Measurements from ENCODE around the gene AFF1. TPM values are rescaled to one million over a fixed set of nuclear protein-coding genes. Genes with fewer than 3 reads are reported as not detected.

The AFF1 gene
- total RNA-seq, 1 donor from 2014 or later: 99.9 TPM

DNA sequence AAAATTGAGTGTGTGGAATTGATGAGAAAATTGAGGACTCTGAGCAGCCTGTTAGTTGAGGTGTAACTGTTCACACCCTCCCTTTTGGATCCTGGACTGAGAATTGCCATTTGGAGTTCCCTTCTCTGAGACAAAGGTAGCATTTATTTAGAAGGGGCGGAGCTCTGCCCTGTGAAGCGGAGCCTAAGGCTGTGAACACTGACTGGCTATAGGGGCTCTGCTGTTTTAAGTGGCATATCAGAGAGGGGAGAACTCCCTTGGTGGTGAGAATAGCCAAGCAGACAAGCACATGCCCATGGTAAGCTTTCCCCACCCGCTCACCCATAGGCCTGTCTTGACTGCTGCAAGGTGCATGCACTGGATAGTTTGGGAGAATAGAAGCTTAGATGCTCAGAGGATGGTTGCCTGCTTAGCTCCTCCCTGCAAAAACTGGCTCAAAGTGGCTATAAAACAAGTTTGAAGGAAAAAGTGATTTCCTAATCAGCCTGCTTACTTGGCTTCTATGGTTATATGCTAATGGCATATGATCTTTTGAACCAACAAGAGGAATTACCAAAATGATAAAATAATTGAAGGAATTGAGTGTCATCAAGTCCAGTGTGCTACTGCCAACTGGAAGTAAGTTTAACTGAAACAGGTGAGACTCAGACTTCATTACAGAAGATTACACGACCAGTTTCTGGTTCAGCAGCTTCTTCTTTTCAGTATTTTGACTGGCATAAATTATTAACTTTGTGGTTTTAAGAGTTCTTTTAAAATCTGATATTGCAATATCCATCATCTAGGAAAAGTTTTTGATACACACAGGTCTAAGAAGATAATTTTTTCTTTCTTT lies 108.4 kb downstream of the AFF1 start:
- DNase-seq (ENCODE audit: extremely low spot score in 2 of 2): no peak
- Histone ChIP-seq H3K27ac (peak overlapping the region; percentile 84), H3K9me3 (no peaks in the 10 kb centered on the region), H3K4me3 (no peak overlapping the region), H3K36me3 (peaks cover 0 to 13% of the 10 kb centered on the region in 2 donors), H3K4me1 (peaks cover 87% of the 10 kb centered on the region), H3K27me3 (no peaks in the 10 kb centered on the region)
- TF ChIP-seq, protein P1, sequence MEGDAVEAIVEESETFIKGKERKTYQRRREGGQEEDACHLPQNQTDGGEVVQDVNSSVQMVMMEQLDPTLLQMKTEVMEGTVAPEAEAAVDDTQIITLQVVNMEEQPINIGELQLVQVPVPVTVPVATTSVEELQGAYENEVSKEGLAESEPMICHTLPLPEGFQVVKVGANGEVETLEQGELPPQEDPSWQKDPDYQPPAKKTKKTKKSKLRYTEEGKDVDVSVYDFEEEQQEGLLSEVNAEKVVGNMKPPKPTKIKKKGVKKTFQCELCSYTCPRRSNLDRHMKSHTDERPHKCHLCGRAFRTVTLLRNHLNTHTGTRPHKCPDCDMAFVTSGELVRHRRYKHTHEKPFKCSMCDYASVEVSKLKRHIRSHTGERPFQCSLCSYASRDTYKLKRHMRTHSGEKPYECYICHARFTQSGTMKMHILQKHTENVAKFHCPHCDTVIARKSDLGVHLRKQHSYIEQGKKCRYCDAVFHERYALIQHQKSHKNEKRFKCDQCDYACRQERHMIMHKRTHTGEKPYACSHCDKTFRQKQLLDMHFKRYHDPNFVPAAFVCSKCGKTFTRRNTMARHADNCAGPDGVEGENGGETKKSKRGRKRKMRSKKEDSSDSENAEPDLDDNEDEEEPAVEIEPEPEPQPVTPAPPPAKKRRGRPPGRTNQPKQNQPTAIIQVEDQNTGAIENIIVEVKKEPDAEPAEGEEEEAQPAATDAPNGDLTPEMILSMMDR (IDR thresholded peaks at IDR 0.05): no peak
- TF ChIP-seq POLR2A (IDR thresholded peaks at IDR 0.05) (no peak), POLR2AphosphoS5 (IDR thresholded peaks at IDR 0.05; ENCODE audit: insufficient read depth in 1 of 2, low read depth in 1 of 2) (no peak)
- intact Hi-C loops (cut with DNase I): loop anchor here (5.0 kb wide), 1 partner anchor 36 kb away; no protein-coding TSS in a partner anchor

GRCh38 chr4:87044511-87045233 lies 109.9 kb downstream of the AFF1 start:
- Histone ChIP-seq H3K9me3 (no peaks in the 10 kb centered on the region), H3K4me3 (peak overlapping the region in 1 of 2 donors; percentile 23), H3K4me1 (peaks cover 75% of the 10 kb centered on the region), H3K27ac (peak overlapping the region; percentile 84), H3K36me3 (peaks cover 0 to 13% of the 10 kb centered on the region in 2 donors), H3K27me3 (no peaks in the 10 kb centered on the region)
- intact Hi-C loops (cut with DNase I): loop anchor here (5.0 kb wide), 1 partner anchor 37 kb away; no protein-coding TSS in a partner anchor
- TF ChIP-seq POLR2AphosphoS5 (IDR thresholded peaks at IDR 0.05; ENCODE audit: insufficient read depth in 1 of 2, low read depth in 1 of 2): no peak
- TF ChIP-seq, protein P1 (IDR thresholded peaks at IDR 0.05): no peak
- TF ChIP-seq POLR2A (IDR thresholded peaks at IDR 0.05): no peak
- DNase-seq (ENCODE audit: extremely low spot score in 2 of 2): no peak

DNA sequence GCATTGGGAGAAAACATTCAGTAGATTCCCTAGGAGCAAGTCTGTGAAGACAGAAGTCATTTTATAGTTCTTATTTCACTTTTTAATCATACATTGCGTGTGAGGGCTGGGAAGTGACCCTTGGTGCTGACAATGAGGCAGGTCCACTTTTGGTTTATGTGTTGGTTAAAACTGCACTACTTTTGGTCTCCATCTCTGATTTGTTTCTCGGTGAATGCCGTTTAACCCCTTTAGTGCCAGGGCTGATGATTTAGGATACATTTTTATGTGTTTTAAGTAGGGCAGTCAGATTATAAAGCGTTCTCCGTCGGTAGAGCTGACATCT lies 110.4 kb downstream of the AFF1 start:
- DNase-seq (ENCODE audit: extremely low spot score in 2 of 2): no peak
- Histone ChIP-seq H3K27ac (peak overlapping the region; percentile 84), H3K4me1 (peaks cover 78% of the 10 kb centered on the region), H3K4me3 (peak overlapping the region in 1 of 2 donors; percentile 23), H3K9me3 (no peaks in the 10 kb centered on the region), H3K27me3 (no peaks in the 10 kb centered on the region), H3K36me3 (peaks cover 0 to 13% of the 10 kb centered on the region in 2 donors)
- TF ChIP-seq, protein P1 (IDR thresholded peaks at IDR 0.05): no peak
- no peak for TF ChIP-seq POLR2AphosphoS5 (IDR thresholded peaks at IDR 0.05; ENCODE audit: insufficient read depth in 1 of 2, low read depth in 1 of 2)
- no peak for TF ChIP-seq POLR2A (IDR thresholded peaks at IDR 0.05)
- intact Hi-C loops (cut with DNase I): no loop called here

DNA sequence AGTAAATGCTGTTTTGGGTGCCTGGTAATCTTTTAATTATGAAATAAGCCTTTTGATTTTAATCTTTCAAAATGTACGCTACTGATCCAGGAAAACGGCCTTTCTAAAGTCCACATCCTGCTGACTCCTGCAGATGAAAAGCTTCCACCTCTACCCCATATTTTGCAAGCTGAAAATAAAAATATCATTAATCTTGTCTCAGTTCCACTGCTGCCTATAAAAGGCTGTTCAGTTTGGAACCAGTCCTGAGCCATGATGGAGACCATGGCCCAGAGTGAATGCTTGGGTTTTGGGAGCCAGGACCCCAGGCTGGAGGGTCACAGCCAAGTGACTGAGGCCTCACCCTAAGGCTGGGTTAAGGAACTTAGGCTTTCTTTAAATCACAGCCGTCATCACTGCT lies 110.8 kb downstream of the AFF1 start:
- intact Hi-C loops (cut with DNase I): no loop called here
- no peaks in the 10 kb centered on the region for H3K27me3 ChIP-seq
- no peak for TF ChIP-seq POLR2AphosphoS5 (IDR thresholded peaks at IDR 0.05; ENCODE audit: insufficient read depth in 1 of 2, low read depth in 1 of 2)
- TF ChIP-seq, protein P1 (IDR thresholded peaks at IDR 0.05): no peak
- no peak for TF ChIP-seq POLR2A (IDR thresholded peaks at IDR 0.05)
- no peak for DNase-seq (ENCODE audit: extremely low spot score in 2 of 2)
- H3K9me3 ChIP-seq: no peaks in the 10 kb centered on the region
- peaks cover 78% of the 10 kb centered on the region for H3K4me1 ChIP-seq
- peaks cover 0 to 13% of the 10 kb centered on the region in 2 donors for H3K36me3 ChIP-seq
- H3K27ac ChIP-seq: peak overlapping the region; percentile 84
- H3K4me3 ChIP-seq: peak overlapping the region in 1 of 2 donors; percentile 23
